Ovary (tissue), 3 donors: ENCODE results near the gene TBCD.

ENCODE experiments used
- POLR2A ChIP-seq: fragments of 450-650 bp; IDR thresholded peaks from one replicate; pipeline ENCODE4 v1.6.1; 2017; ENCODE audit warnings: antibody characterized with exemption, mild to moderate bottlenecking, moderate library complexity
- TF ChIP-seq, protein P1 (sequence below), 3 donors: fragments of 450-650 bp in 2 of 3; fragments of 200-600 bp in 1 of 3; IDR thresholded peaks; one replicate each; pipeline versions ENCODE4 v1.5.1 to v1.8.0; 2016 to 2022; ENCODE audit warnings: antibody characterized with exemption in 3 of 3, mild to moderate bottlenecking in 1 of 3
- donor health status: DM: no; HTN: no; CAD: no.

DNA sequence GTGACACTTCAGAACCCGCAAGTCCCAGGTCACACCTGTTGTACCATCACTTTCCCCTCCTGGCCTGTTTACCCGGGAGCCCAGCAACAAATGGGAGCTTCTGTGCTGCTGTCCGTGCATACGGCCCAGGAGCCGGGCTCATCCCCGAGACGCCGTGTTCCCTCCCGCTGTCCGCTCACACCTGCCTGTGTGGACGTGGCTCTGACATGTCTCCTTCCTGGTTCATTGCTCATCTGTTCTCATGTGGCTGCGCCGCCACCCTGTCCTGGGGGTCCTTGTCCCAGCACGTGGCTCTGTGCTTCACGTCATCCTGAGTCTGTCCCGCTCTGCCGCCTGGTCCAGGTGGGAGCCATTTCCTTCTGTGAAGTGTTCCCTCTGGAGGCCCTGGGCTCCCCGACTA is 37.9 kb downstream of the TBCD start:
- TF ChIP-seq, protein P1, sequence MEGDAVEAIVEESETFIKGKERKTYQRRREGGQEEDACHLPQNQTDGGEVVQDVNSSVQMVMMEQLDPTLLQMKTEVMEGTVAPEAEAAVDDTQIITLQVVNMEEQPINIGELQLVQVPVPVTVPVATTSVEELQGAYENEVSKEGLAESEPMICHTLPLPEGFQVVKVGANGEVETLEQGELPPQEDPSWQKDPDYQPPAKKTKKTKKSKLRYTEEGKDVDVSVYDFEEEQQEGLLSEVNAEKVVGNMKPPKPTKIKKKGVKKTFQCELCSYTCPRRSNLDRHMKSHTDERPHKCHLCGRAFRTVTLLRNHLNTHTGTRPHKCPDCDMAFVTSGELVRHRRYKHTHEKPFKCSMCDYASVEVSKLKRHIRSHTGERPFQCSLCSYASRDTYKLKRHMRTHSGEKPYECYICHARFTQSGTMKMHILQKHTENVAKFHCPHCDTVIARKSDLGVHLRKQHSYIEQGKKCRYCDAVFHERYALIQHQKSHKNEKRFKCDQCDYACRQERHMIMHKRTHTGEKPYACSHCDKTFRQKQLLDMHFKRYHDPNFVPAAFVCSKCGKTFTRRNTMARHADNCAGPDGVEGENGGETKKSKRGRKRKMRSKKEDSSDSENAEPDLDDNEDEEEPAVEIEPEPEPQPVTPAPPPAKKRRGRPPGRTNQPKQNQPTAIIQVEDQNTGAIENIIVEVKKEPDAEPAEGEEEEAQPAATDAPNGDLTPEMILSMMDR (IDR thresholded peaks at IDR 0.05): no peak
- no peak for TF ChIP-seq POLR2A
